Activated CD8-positive, alpha-beta memory T cell treated with anti-CD3 and anti-CD28 coated beads for 4 hours (primary cell): Measurements from ENCODE around the gene DNAJC5.

ENCODE experiments used
- DNase-seq, 2 donors: peaks; one replicate each; pipeline ENCODE4 v3.0.0-alpha.2; 2020; ENCODE audit warnings: low read depth in 2 of 2

DNAJC5 gene

DNA sequence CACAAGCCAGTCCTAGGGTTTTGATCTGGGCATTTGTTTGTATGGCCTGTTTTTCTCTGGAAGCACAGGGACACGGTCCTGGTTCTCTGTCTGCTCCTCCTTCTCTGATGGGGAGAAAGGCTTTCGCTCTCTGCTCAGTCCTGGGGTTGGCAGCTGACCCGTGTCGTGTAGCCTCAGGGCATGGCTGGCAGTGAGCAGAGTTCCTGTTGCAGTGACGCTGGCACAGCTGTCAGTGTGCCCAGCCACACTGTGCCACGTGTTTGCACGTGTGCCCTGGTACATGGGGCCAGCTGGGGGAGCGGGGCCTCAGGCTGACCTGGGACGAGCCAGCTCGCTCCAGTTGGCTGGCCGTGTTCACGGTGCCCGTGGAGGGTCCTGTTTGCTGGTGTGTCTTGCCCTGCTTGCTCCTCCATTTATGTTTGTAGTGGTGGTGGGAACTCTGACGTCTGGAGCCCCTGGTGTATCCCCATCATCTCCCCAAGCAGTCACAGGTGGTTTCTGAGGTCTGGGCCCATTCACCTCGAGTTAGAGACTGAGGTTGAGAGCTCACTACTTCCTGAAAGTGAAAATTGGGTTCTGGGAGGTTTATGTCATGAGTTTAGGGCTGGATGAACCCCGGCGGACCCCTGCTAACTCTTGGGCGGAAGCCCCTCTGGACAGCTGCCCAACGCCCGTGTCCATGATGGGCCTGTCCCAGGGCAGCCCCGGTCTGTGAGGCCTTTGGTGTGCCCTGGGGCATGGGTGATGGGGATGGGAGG lies 10.2 kb upstream of the DNAJC5 start:
- DNase-seq = no peak

DNA sequence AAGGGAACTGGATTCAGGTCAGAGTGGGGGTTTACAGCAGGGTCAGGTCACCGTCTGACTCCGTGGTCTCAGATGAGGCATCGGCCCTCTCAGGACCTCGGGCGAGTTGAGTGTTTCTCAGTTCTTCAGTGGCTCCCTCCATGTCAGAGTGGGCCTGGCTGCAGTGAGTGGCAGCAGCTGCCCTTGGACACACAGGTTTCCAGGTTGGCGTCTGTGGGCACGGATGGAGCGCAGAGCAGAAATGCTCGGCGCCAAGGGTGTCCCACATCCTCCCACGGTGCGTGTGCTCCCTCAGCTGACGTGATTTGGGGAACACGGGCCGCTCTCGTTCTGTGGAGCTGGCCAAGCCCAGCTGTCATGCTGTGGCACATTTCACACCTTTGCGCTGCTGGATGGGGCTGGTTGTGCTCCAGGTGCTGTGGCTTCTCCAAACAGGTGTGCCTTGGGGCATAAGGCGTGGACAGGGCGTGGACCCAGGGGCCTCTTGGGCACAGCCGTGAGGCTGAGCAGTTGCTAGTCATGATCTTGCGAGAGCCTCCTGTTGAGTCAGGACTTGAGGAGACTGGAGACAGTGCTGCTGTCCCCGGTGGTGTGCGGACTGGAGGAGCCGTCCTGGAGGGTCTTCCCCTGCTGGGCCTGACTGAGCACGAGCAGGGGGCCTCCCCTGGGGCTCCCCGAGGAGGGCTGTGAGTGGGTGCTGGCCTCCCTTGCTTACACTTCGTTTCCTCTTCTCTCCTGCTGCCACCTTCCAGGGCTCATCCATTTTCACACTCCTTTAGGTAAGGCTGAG lies 9.5 kb upstream of the DNAJC5 start:
- no peak for DNase-seq

DNA sequence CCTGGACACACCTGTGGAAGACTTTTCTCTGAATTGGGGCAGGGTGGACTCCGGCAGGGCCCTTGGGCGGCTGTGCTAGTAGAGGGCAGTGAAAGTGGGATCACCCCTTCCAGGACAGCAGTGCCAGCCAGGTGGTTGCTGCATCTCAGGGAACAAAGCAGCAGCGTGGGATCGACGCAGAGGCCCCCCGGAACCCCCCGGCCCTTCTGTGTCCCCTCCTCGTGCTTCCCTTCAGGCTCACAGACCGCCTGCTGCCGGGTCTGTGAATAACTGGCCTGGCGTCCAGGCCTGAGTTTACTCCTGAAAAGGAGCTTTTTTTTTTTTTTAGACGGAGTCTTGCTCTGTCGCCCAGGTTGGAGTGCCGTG lies 8.9 kb upstream of the DNAJC5 start:
- no peak for DNase-seq

DNA sequence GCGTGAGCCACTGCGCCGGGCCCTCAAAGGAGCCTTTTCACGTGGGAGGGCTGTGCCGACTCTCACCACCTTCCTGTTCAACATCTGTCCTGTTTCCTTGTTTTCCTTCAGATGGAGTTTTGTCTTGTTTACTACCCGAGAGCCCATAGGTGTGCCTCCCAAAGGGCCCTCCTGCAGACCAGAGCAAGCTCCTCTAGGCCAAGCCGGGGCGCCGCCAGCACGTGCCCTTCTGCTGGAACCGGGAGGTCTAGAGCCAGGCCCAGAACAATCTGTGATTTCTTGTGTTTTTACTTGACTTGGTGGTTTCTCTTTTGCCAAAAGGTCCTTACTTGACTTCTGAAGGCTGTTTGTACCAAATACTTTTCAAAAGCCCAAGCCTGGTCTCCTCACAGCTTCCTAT lies 8.0 kb upstream of the DNAJC5 start:
- no peak for DNase-seq

DNA sequence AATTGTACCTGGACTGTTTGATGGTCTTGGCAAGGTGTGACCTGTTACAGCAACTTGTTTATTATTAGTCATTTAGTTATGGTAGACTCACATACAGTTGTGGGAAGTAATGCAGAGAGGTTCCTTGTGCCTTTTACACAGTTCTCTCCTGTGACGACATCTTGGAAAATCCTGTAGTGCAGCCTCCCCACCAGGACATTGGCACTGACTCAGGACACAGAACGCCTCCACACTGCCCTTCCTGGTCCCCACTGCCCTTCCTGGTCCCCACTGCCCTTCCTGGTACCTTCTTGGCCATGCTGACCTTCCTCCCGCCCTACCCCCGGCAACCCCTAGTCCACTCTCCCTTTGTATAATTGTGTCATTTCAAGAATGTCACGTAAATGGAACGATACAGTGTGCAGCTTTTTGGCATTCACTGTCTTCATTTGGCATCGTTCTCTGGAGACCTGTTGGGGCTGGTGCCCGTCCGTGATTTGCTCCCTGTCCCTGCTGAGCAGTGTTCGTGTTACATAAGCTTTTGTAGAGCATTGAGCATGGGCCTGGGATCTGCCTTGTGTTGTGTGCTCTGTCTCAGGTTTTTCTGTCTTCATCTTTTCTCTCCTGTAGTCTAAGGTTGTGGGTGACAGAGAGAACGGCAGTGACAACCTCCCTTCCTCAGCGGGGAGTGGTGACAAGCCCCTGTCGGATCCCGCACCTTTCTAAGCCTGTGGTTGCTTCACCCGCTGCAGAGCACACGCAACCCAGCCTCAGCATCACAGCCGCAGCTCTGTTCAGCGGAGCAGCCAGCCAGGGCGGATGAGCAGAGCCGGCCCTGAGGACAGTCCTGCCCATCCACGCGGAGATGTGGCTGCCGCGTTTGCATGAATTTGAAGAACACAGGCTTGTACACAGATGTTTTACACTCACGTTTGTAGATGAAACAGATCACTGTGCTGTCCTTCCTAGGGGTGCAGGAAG lies 5.4 kb upstream of the DNAJC5 start:
- DNase-seq = no peak

DNA sequence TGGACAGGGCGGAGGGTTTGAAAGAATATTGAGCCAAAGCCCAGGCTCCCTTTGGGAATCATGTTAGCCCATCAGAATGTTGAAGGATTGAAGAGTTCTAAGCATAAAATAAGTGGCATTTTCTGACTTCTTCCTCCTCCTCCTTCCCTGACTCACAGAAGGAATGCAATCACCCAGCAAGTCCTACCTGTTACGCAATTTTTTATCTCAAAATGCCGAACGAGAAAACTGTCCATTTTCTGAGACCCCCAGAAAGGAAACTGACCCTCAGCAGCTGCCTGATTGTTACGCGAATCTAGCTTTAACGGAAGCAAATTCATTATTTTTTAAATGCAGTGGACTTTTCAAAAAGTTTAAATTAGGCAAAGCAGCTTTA lies 4.7 kb upstream of the DNAJC5 start:
- no peak for DNase-seq

DNA sequence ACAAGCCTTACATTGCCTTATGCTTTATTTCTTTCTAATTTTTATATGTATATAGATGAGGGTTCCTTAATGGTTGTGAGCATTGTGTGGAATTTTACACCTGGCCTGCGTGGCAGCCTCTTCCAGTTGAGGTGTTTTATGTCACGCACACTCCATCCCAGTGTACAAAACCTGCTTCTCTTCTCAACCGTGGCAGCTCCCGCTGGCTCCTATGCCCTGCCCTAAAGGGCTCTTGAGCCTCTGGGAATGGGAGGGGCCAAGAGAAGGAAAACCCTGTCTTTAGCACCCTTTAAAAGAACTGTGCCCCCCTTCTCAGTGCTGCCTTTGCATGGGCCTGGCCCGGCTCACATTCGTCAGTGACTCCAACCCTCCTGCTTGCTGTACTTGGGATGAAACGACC lies 4.3 kb upstream of the DNAJC5 start:
- DNase-seq = no peak

DNA sequence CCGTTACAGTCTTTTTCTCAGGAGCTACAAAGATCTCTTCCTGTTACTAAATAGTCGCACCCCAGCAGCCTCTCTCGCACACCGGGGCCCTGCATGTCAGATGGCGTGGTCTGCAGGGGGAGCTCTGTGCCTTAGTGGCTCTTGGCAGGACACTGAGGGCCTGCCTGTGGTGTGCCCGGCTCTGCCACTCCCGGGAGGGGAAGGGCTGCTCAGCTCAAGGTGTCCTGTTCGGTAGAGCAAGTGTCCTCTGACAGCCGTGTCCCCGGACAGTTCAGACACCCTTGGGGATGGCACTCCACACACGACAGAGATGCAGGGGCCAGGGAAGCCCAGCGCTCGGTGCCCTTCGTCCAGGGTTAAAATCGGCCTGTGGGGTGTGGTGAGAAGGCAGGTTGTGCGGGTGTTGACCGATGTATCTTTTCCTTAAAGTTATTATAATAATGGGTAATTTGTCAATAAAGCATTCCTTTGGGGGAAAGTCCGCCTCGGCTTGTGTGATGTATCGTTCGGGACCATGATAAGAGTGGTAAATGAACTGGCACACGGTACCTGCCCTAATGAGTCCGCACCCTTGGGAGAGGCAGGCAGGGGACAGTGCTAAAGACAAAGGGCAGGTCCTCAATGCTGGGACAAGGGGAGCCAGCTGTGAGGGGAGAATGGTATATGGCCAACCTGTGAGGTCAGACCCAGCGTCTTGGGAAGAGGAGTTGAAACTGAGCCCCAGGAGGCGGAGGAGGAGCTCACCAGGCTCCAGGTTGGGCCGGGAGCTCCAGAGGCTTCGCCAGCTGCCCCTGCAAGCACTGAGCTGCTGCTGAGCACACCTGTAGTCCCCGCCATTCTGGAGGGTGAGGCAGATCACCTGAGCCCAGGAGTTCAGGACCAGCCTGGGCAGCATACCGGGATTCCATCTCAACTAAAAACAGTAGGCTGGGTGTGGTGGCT lies 3.6 kb upstream of the DNAJC5 start:
- DNase-seq = no peak

DNA sequence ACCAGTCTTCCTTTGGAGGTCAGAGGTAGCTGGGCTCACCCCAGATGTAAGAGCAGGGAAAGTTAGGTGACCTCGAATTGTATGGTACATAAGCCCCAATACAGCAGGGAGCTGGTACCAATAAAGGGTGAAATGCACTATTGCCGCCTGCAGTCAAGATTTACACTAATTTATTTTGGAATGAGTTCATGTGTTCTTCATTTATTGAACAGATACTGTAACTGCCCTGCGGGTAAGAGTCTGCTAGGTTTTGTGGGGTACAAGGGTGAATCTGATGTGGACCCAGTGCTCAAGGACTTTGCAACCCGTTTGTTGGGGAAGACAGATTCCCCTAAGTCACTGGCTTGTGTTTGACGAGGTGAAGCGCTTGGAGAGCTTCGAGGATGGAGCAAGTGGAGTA lies 2.5 kb upstream of the DNAJC5 start:
- no peak for DNase-seq

DNA sequence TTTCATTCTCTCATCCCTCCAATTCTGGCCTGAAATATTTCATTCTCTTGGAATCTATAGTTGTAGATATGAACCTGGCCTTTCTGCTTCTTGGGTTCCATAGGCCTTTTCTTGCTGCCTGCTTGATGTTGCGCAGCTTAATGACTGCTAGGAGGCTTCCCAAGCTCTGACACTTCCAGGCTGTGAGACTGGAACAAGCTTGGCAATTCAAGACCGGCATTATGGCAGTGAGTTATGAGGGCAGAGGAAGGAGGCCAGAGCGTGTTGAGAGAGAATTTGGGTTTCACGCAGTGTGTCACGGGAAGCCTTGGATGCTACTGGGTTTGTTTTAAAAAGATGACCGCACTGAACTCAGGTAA lies 948 bp upstream of the DNAJC5 start:
- DNase-seq = no peak

DNA sequence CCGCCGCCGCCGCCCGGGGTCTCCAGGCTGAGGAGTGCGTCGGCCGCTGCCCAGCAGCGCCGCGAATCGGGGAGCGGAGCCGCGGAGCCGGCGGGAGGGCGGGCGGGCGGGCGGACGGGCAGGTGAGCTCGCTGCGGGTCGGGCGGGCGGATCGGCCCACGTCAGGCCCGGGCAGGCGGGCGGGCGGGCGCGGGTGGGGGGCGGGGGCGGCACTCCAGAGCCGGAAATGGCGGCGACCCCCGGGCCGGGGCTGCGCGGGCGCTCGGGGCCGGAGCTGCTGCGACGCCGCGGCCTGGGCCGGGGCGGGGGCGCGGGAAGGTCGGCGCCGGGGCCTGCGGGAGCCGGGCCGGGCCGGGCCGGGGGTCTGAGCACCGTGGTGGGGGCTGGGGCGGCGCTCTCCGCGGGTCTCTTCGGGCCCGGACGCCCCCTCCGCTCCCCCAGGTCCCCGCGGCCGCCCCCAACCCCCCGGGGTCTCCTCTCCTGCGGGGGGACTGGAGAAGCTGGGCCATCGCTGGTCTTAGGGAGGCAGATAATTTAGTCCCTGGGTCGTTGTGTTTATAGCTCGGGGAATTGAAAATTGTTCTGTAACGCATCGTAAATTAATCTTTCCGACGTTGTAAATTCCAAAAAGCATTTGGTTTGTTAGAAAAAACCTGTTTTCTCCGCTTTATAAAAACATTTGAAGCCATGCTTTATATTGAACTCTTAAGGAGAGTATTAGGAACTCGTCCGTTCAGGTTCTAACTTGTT lies 451 bp downstream of the DNAJC5 start:
- no peak for DNase-seq

DNA sequence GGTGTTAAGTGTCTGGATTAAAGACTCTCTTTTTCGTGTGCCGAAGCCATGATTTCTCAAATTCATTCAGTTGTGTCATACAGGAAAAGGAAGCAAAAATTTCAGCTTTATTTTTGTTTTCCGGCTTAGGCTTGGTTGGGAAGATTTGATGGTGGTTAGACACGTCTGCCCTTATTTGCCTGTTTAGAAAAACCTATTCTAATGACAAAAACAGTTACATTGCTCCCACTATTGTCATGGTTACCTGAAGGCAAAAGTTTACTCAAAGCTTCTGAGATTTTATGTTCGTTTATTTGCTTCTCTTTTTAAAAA lies 982 bp downstream of the DNAJC5 start:
- DNase-seq = no peak

DNA sequence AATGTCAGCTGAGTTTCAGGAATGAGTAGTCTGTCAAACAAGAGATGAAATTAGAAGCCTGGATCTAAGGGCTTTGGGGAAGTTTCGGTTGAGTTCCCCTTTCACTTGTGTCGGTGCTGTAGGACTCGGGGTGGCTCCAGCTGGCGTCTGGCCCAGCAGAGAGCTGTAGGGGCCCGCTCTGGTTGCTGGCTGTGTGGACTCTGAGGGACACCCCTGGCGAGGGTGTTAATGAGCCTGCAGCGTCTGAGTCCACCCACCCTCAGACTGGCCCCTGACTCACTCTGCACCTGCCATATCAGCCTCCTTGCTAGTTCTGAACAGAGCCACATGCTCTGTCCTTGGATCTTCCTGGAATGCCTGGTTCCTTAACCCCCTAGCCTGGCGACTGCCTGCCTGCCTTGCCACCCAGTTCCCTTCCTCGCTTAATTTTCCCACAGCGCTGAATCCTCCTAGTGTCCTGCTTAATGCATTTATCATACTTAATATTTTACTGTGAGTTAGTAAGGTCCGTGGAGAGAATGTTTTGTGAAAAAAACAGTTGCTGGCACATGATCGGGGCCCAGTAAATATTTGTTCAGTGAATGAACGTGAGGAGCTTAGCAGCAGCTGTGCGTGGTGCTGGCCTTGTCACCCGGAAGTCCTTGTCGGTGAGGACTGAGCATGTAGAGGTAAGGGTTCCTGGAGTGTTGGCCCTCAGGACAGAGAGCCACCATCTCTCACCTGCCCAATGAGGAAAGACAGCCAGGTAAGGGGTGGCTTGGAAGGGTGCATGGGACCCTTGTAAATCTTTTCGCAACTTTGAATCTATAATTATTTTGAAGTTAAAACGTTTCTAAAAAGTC lies 1.6 kb downstream of the DNAJC5 start:
- no peak for DNase-seq

DNA sequence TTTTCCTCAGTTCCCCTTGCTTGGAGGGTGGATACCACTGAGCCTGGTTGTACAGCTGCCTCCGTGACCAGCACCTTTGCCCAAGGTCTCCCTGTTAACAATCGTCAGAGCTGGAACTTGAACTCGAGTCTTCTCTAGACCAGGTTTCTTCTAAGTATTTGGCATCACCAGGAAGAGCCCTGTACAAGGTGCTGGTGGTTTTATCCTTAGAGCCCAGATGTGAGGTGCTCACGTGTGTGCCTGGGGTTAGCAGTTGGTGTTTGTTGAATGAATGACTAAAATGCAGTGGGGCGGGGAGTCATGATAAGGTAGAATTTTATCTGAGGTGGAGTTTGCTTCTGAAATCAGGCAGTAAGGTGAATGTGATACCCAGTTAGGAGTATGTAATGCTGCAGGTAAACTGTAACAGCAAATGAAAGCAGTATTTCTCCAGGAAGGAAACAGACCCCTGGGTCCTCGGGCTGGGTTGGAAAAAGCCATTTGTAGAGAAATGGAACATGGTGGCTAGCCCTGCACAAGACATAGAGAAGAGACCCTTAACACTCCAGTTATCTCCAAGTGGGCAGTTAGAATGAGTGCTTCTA lies 3.1 kb downstream of the DNAJC5 start:
- no peak for DNase-seq

DNA sequence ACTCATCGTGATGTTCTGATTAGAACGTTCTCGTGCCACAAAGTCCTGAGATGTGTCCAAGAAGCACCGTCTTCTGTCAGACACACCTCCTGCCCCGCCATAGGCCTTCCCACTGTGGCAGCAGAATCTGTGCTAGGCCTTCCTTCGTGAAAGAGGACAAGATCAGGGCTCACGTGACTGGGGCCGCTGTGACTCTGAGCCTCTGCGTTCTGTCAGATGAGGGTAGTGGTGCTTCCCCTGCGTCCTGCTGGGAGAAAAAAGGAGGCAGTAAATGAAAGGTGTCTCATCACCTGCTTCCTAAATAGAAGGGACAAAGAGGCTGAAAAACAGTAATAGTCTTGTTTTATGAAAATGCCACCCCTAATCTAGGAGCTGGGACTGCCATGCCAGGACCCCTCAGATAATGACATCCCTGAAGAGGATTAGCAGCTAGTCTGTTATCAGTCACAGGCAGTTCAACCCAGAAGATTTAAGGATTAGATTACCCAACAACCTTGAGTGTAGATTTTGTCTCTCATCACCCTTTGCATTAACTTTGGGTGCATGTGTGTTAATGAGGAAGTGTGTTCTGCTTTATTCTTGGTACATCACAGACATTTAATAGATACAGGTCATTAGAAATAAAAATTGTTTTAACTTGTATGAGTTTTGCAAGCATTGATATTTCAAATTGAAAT lies 4.1 kb downstream of the DNAJC5 start:
- DNase-seq = no peak

DNA sequence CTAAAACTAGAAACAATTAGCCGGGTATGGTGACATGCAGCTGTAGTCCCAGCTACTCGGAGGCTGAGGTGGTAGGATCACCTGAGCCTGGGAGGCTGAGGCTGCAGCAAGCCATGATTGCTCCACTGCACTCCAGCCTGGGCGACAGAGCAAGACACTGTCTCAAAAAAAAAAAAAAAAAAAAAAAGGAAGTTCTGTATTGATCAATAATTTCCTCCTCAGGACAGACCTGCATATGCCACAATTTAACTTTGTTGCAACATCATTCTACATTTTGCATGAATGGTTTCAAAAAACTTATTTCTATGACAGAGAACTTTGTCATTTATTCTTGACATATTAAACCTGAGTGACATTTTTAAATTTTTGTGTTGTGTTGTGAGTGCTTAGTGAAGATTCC lies 5.5 kb downstream of the DNAJC5 start:
- DNase-seq = no peak

DNA sequence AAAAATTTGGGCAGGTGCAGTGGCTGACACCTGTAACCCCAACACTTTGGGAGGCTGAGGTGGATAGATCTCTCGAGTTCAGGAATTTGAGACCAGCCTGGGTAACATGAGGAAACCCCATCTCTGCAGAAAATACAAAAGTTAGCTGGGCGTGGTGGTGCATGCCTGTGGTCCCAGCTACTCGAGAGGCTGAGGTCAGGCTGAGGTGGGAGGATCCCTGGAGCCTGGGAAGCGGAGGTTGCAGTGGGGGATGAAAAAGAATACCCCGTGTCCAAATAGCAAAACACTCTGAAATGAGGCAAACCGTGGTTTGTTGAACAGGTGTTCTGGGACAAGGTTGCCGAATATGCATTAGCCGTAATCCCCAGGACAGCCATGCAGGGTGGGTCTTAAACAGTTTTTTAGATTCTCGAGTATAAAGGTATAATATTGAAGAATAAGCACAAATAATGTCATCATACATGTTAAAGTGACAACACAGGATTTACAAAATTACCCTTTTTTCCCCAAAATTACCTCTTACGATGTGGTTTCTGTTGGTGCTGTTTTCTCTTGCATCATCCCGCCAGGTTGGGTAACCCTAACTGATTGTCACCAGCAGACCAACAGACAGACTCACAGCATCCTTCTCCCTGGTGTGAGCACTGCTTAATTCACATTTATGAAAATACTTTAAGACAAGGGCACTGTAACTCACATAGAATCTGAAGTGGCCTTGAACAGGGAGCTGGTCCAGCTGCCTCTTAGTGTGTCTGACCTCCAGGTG lies 9.1 kb downstream of the DNAJC5 start:
- no peak for DNase-seq

DNA sequence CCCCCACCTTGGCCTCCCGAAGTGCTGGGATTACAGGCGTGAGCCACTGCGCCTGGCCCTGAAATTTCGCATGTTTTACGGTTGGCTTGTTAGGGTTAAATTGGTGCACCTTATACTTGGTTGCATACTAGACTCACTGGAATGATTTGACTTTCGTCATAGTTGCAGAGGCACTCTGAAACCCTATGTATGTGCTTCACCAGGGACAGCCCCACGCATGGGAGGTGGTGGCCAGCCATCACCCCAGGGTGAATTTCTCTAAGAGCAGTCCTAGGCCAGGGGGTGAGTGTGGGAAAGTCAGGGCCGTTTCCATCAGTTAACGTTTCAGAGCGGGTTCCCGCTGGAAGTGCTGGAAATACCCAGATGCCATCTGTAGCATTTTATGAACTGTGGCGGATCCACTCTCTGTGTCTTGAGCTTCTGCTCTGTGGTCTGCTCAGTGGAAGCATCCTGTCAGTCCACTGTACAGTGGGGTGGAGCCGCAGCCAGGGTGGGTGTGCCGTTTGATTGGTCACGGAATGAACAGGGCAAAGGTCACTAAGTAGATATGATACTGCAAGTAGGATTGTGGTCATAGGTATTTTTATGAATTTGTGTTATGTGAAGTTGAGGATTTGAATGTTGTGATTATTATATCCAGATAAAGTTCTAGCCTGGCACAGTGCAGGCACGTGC lies 13.2 kb downstream of the DNAJC5 start:
- no peak for DNase-seq
